SK-N-MC (cell line): ENCODE measurements around the gene BAD.
"Not testable (repeated sequence)": the region's sequence is repeated elsewhere in the genome, so short reads cannot be mapped to it uniquely, and the experiment has no call there.

ENCODE experiments used
- DNase-seq: peaks from one replicate; pipeline ENCODE4 v3.0.0-alpha.2; 2011; ENCODE audit warnings: low read depth, low spot score
- H3K27ac ChIP-seq: fragments of 200-600 bp; sonication (generic); 2 replicates; pipeline ENCODE4 v1.5.1; 2016; ENCODE audit warnings: mixed run types
- H3K36me3 ChIP-seq: fragments of 200-600 bp; sonication (generic); 2 replicates; pipeline ENCODE4 v1.6.1; 2017; ENCODE audit warnings: antibody characterized with exemption, low read length, mixed read lengths; ENCODE audit not compliant: insufficient read depth
- H3K4me3 ChIP-seq: fragments of 200-600 bp; sonication (generic); 2 replicates; pipeline ENCODE4 v1.5.1; 2016
- H3K9ac ChIP-seq: fragments of 200-600 bp; sonication (generic); 2 replicates; pipeline ENCODE4 v1.8.0; 2017; ENCODE audit warnings: mixed run types, mixed read lengths; ENCODE audit not compliant: insufficient read length
- H3K9me3 ChIP-seq: fragments of 200-600 bp; sonication (generic); 2 replicates; pipeline ENCODE4 v1.6.1; 2017; ENCODE audit warnings: low read depth, mild to moderate bottlenecking, antibody characterized with exemption, low read length, moderate library complexity, mixed read lengths
- EZH2 ChIP-seq: fragments of 200-600 bp; sonication (generic); IDR thresholded peaks from one replicate; pipeline ENCODE4 v1.6.1; 2017; ENCODE audit warnings: antibody characterized with exemption
- FOXP2 ChIP-seq: optimal IDR thresholded peaks from 2 replicates; pipeline ENCODE3; 2011; ENCODE audit warnings: mild to moderate bottlenecking, moderate library complexity; ENCODE audit not compliant: insufficient read depth; ENCODE audit errors: extremely low read length, control extremely low read depth
- POLR2AphosphoS5 ChIP-seq: IDR thresholded peaks from 2 replicates; pipeline ENCODE4 v1.6.1; 2012; ENCODE audit warnings: mild to moderate bottlenecking, low read depth, low read length, borderline replicate concordance

The BAD gene

DNA sequence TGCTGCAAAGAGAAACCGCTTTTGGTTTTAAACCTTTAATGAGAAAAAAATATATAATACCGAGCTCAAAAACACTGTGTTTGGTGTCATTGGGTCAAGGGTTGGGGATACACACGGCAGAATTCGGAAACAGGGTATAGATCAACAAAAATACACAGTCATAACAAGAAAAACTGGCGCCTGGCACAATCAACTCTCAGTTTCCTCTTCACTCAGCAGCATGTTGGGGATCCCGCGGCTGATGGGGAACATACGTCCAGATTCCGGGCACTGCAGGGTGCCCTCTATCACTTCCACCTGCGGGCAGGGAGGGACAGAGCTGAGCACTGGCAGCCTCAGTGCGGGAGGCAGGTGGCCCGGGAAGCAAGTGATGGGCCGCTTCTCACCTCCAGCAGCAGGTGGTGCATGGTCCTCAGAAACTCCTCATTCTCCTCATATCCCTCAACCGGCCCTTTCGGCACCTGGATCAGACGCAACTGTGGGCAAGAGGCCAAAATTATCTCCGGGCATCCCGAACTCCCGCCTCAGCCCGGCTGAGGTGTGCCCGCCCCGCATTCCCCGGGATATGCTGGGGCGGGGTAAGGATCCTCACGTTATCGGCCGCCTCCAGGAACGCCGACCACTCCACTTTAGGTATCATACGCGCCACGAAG lies 32.3 kb upstream of the BAD start:
- TF ChIP-seq FOXP2 (no peak), EZH2 (no peak), POLR2AphosphoS5 (no peak)
- peak overlapping the region; percentile 100 for H3K27ac ChIP-seq
- H3K9ac ChIP-seq = peak overlapping the region; percentile 97
- peak overlapping the region; percentile 96 for H3K4me3 ChIP-seq
- H3K36me3 ChIP-seq = peaks cover 5% of the 10 kb centered on the region; the same call in 1 of the 2 replicates
- DNase-seq = no peak
- H3K9me3 ChIP-seq = no peaks in the 10 kb centered on the region

DNA sequence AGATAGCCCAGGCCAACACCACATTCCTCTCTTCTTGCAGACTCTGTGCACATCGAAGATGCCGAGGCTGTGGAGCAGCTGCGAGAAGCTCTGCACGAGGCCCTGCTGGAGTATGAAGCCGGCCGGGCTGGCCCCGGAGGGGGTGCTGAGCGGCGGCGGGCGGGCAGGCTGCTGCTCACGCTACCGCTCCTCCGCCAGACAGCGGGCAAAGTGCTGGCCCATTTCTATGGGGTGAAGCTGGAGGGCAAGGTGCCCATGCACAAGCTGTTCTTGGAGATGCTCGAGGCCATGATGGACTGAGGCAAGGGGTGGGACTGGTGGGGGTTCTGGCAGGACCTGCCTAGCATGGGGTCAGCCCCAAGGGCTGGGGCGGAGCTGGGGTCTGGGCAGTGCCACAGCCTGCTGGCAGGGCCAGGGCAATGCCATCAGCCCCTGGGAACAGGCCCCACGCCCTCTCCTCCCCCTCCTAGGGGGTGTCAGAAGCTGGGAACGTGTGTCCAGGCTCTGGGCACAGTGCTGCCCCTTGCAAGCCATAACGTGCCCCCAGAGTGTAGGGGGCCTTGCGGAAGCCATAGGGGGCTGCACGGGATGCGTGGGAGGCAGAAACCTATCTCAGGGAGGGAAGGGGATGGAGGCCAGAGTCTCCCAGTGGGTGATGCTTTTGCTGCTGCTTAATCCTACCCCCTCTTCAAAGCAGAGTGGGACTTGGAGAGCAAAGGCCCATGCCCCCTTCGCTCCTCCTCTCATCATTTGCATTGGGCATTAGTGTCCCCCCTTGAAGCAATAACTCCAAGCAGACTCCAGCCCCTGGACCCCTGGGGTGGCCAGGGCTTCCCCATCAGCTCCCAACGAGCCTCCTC lies 31.4 kb upstream of the BAD start:
- H3K9ac ChIP-seq = peak overlapping the region; percentile 97

DNA sequence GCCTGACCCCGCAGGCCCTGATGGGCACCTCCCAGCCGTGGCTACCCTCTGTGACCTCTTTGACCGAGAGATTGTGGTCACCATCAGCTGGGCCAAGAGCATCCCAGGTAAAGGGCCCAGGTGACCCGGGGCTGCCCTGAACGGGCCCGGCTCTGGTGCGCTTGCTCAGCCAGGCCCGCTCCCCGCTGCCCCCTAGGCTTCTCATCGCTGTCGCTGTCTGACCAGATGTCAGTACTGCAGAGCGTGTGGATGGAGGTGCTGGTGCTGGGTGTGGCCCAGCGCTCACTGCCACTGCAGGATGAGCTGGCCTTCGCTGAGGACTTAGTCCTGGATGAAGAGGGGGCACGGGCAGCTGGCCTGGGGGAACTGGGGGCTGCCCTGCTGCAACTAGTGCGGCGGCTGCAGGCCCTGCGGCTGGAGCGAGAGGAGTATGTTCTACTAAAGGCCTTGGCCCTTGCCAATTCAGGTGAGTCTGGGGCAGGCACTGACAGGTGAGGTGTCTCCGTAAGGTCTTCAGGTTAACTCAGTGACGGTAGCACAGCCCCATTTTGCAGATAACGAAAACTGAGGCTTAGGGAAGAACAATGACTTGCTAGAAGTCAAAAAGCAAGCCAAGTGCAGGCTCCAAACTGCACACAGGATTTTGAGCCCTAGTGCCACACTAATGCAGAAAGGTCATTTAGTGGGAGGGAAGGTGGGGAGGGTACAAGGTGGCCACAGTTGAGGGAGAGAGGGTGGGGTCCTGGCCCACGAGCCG lies 30.5 kb upstream of the BAD start:
- Histone ChIP-seq H3K9ac (no peak overlapping the region), H3K27ac (no peak overlapping the region), H3K4me3 (no peak overlapping the region), H3K36me3 (peaks cover 5% of the 10 kb centered on the region; the same call in 1 of the 2 replicates), H3K9me3 (no peaks in the 10 kb centered on the region)
- TF ChIP-seq FOXP2 = no peak
- no peak for TF ChIP-seq EZH2
- no peak for TF ChIP-seq POLR2AphosphoS5
- no peak for DNase-seq

More for the DNA sequence above, 31.4 kb upstream of the BAD start:
- peak; percentile 10; the same call in 1 of the 2 replicates for TF ChIP-seq POLR2AphosphoS5
- not testable (repeated sequence) for H3K9me3 ChIP-seq, DNase-seq, H3K36me3 ChIP-seq
- Histone ChIP-seq H3K27ac (peak overlapping the region; percentile 100; the same call in 1 of the 2 replicates), H3K4me3 (peak overlapping the region; percentile 96)

DNA sequence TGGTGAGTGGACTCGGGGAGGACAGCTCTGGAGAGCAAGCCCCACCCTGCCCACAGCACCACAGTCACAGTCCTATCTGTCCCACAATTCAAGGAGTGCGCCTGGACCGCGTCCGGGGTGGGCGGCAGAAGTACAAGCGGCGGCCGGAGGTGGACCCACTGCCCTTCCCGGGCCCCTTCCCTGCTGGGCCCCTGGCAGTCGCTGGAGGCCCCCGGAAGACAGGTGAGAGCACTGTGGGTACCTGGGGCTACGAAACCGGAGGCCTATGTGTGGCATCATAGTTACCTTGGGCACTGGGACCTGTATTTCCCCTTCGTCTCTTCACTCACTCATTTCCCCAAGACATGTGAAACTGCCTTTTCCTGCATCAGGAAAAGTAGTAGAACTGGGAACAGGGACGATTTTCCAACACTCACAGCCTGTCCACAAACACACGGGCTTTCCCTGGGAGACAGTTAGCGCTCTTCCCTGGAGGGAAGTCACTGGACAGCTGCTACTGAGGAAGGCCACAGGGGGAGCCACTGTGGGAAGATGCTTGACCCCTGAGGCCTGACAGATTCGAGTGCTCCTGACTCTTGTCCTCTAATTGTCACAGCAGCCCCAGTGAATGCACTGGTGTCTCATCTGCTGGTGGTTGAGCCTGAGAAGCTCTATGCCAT lies 29.8 kb upstream of the BAD start:
- Histone ChIP-seq H3K4me3 (no peak overlapping the region), H3K27ac (no peak overlapping the region), H3K36me3 (peaks cover 5% of the 10 kb centered on the region; the same call in 1 of the 2 replicates), H3K9me3 (no peaks in the 10 kb centered on the region), H3K9ac (no peak overlapping the region)
- no peak for DNase-seq
- TF ChIP-seq EZH2 (no peak), POLR2AphosphoS5 (no peak)

DNA sequence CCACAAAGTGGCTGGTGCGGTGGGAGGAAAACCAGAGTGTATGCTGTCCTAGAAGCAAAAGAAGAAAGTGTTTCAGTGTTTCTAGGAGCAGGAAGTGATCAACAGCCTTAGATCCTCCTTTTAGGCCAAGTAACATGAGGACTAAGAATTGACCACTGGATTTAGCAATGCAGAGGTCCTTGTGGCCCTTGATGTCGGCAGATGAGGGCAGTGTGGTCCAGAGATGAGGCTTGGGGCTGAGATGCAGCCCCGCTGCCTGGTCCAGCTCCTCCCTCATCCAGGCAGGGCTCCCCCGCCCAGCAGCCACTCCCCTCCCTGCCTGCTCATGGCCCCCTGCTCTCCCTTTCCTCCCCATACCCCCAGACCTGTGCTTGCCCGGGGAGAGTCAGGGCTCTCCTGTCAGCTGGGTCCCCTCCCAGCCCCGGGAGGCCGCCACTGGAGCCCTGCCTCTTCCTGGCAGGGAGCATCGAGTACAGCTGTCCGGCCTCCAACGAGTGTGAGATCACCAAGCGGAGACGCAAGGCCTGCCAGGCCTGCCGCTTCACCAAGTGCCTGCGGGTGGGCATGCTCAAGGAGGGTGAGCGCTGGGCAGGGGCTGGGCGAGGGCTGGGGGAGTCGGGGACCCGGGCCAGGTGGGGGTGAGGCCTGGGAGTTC lies 29.2 kb upstream of the BAD start:
- no peaks in the 10 kb centered on the region for H3K9me3 ChIP-seq
- H3K4me3 ChIP-seq = no peak overlapping the region
- DNase-seq = no peak
- peaks cover 5% of the 10 kb centered on the region; the same call in 1 of the 2 replicates for H3K36me3 ChIP-seq
- TF ChIP-seq FOXP2 (no peak), POLR2AphosphoS5 (no peak), EZH2 (no peak)
- H3K27ac ChIP-seq = no peak overlapping the region
- H3K9ac ChIP-seq = no peak overlapping the region

DNA sequence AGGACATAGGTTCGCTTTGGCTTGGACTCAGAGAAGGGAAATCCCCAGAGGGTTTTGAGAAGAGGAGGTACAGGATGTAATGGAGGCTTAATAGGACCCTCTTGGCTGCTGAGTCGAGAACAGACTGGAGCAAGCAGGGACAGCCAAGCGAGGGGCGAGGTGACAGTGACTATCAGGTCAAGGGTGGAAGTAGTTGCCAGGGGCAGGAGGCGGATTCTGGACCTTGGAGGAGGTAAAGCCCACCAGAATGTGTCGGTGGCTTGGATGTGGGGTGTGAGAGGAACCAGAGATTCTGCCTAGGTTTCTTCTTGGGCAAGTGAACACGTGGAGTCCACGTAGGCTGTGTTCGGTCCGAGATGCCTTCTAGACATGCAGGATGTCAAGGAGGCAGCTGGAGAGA lies 28.5 kb upstream of the BAD start:
- DNase-seq = no peak
- no peak overlapping the region for H3K4me3 ChIP-seq
- H3K27ac ChIP-seq = no peak overlapping the region
- H3K36me3 ChIP-seq = peaks cover 5% of the 10 kb centered on the region; the same call in 1 of the 2 replicates
- no peaks in the 10 kb centered on the region for H3K9me3 ChIP-seq
- no peak overlapping the region for H3K9ac ChIP-seq
- no peak for TF ChIP-seq EZH2
- no peak for TF ChIP-seq FOXP2
- no peak; the same call in 1 of the 2 replicates for TF ChIP-seq POLR2AphosphoS5

DNA sequence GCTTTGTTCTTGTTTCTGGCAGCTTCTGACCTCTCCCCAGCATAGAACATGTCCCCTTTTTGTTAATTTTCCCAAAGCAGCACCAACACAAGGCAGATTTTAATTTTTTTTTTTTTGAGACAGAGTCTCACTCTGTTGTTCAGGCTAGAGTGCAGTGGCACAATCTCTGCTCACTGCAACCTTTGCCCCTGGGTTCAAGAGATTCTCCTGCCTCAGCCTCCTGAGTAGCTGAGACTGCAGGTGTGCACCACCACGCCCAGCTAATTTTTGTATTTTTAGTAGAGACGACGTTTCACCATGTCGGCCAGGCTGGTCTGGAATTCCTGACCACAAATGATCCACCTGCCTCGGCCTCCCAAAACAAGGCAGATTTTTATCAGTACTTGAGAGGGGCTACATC lies 23.3 kb upstream of the BAD start:
- H3K4me3 ChIP-seq, H3K9me3 ChIP-seq, H3K9ac ChIP-seq, DNase-seq, H3K36me3 ChIP-seq, H3K27ac ChIP-seq: not testable (repeated sequence)

DNA sequence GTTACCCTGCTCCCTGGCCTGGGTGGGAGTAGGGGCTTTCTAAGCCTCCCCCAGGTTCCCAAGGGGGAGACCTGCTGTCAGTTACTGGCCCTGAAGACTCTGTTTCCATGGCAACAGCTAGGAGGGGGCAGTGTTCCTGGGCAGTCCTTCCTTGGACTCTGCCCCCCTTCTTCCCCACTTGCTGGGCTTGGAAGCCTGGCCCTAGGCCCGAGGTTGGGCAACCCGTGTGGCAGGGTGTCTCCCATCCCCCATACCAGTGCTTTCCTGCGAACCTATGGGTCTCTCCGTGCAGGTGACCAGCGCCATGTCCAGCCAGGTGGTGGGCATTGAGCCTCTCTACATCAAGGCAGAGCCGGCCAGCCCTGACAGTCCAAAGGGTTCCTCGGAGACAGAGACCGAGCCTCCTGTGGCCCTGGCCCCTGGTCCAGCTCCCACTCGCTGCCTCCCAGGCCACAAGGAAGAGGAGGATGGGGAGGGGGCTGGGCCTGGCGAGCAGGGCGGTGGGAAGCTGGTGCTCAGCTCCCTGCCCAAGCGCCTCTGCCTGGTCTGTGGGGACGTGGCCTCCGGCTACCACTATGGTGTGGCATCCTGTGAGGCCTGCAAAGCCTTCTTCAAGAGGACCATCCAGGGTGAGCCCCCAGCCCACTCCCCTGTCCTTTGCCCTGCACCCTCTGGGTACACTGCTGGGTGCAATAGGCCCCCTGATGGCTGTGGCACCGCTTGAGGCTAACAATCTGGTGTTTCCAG lies 22.6 kb upstream of the BAD start:
- H3K27ac ChIP-seq = no peak overlapping the region
- no peak overlapping the region for H3K9ac ChIP-seq
- no peak for DNase-seq
- no peaks in the 10 kb centered on the region for H3K9me3 ChIP-seq
- TF ChIP-seq EZH2 = no peak
- no peaks in the 10 kb centered on the region for H3K36me3 ChIP-seq
- H3K4me3 ChIP-seq = peak overlapping the region; percentile 84
